Naive B cell (primary cell): ENCODE measurements around the gene CRYBB1. TPM values are rescaled to one million over a fixed set of nuclear protein-coding genes. Genes with fewer than 3 reads are reported as not detected.
"Not testable (repeated sequence)": the region's sequence is repeated elsewhere in the genome, so short reads cannot be mapped to it uniquely, and the experiment has no call there.

Experiments used
- ATAC-seq, 2 donors: fragments of 150-1000 bp; cut with Tn5 transposase; 2 replicates each; pipeline ENCODE4 v1.10.0; 2021; ENCODE audit warnings: low read depth in 2 of 2, mild to moderate bottlenecking in 2 of 2, moderate library complexity in 2 of 2
- DNase-seq: peaks from one replicate; pipeline ENCODE4 v3.0.0; 2022
- H3K27ac Mint-ChIP-seq, 6 donors: one replicate each; pipeline ENCODE4 v1.8.0; 2020 to 2022; ENCODE audit warnings: mild to moderate bottlenecking in 6 of 6, mixed read lengths in 6 of 6, moderate library complexity in 5 of 6, inconsistent platforms in 2 of 6
- H3K27me3 Mint-ChIP-seq, 3 donors: one replicate each; pipeline ENCODE4 v1.8.0; 2021 to 2022; ENCODE audit warnings: mixed read lengths in 3 of 3, mild to moderate bottlenecking in 1 of 3
- H3K36me3 Mint-ChIP-seq, 2 donors: one replicate each; pipeline ENCODE4 v1.8.0; 2020 to 2022; ENCODE audit warnings: mixed read lengths in 2 of 2, inconsistent platforms in 1 of 2, mild to moderate bottlenecking in 1 of 2
- H3K4me1 Mint-ChIP-seq, 3 donors: one replicate each; pipeline ENCODE4 v1.8.0; 2020 to 2022; ENCODE audit warnings: mixed read lengths in 3 of 3, inconsistent platforms in 1 of 3, mild to moderate bottlenecking in 1 of 3, moderate library complexity in 1 of 3
- H3K4me3 Mint-ChIP-seq, 8 donors: one replicate each; pipeline ENCODE4 v1.8.0; 2020 to 2022; ENCODE audit warnings: mild to moderate bottlenecking in 8 of 8, mixed read lengths in 8 of 8, moderate library complexity in 8 of 8, inconsistent platforms in 2 of 8
- H3K9me3 Mint-ChIP-seq, 7 donors: one replicate each; pipeline ENCODE4 v1.8.0; 2020 to 2022; ENCODE audit warnings: mixed read lengths in 7 of 7, mild to moderate bottlenecking in 5 of 7, inconsistent platforms in 2 of 7, moderate library complexity in 1 of 7
- polyA plus RNA-seq, 6 donors: library from polyadenylated mRNA; unstranded; fragments of 300-500 nt; fragmentation: Illumina TruSeq; gene quantifications; one replicate each; pipeline ENCODE4 v1.2.3, GENCODE V29; 2021; ENCODE audit warnings: low read depth in 6 of 6

Gene CRYBB1
- polyA plus RNA-seq, 6 donors from 2014 or later, result not detected

GRCh38 chr22:26629988-26630761 is 12.3 kb upstream of the CRYBB1 start:
- DNase-seq (no peak), ATAC-seq (no peak)
- no peak overlapping the region for H3K27ac Mint-ChIP-seq
- no peak overlapping the region for H3K4me3 Mint-ChIP-seq
- peaks cover 0 to 6% (median 0%) of the 10 kb centered on the region in 7 donors for H3K9me3 Mint-ChIP-seq
- peaks cover 0 to 5% (median 0%) of the 10 kb centered on the region in 3 donors for H3K4me1 Mint-ChIP-seq
- peaks cover 0 to 6% of the 10 kb centered on the region in 2 donors for H3K36me3 Mint-ChIP-seq
- H3K27me3 Mint-ChIP-seq, result peaks cover 5 to 15% (median 6%) of the 10 kb centered on the region in 3 donors

GRCh38 chr22:26624803-26625202 is 7.0 kb upstream of the CRYBB1 start:
- H3K4me1 Mint-ChIP-seq, result peaks cover 0 to 5% (median 0%) of the 10 kb centered on the region in 3 donors
- no peak for ATAC-seq
- no peak for DNase-seq
- peak overlapping the region in 2 of 6 donors; percentile 26 to 33 for H3K27ac Mint-ChIP-seq
- peaks cover 0 to 7% (median 0%) of the 10 kb centered on the region in 3 donors for H3K27me3 Mint-ChIP-seq
- no peak overlapping the region for H3K4me3 Mint-ChIP-seq
- no peaks in the 10 kb centered on the region for H3K36me3 Mint-ChIP-seq
- H3K9me3 Mint-ChIP-seq, result peaks cover 0 to 5% (median 0%) of the 10 kb centered on the region in 7 donors

- DNase-seq, result no peak
These were observed 6.2 kb upstream of the CRYBB1 start for GRCh38 chr22:26623984-26624383.

GRCh38 chr22:26621663-26622062 is 3.8 kb upstream of the CRYBB1 start, which contains the start of gene CRYBA4:
TSS of gene CRYBA4 (plus strand) at chr22:26621963. CDS start at chr22:26622597, 634 bp downstream.
- ATAC-seq, result no peak
- peak within 1 kb of the TSS in 1 of 8 donors; percentile 64 for H3K4me3 Mint-ChIP-seq
- peaks cover 0 to 13% (median 0%) of the 10 kb centered on the region in 3 donors for H3K27me3 Mint-ChIP-seq
- H3K36me3 Mint-ChIP-seq, result no peaks in the 10 kb centered on the region
- peaks cover 0 to 5% (median 0%) of the 10 kb centered on the region in 7 donors for H3K9me3 Mint-ChIP-seq
- DNase-seq, result no peak
- peak within 1 kb of the TSS in 2 of 6 donors; percentile 53 to 85 for H3K27ac Mint-ChIP-seq
- peaks cover 6 to 13% (median 13%) of the 10 kb centered on the region in 3 donors for H3K4me1 Mint-ChIP-seq

More at GRCh38 chr22:26623984-26624383, 6.2 kb upstream of the CRYBB1 start:
- ATAC-seq, result no peak
- peaks cover 0 to 10% (median 0%) of the 10 kb centered on the region in 3 donors for H3K27me3 Mint-ChIP-seq
- H3K4me1 Mint-ChIP-seq, result peaks cover 0 to 5% (median 0%) of the 10 kb centered on the region in 3 donors
- H3K36me3 Mint-ChIP-seq, result no peaks in the 10 kb centered on the region
- H3K9me3 Mint-ChIP-seq, result peaks cover 0 to 5% (median 0%) of the 10 kb centered on the region in 7 donors
- H3K4me3 Mint-ChIP-seq, result no peak overlapping the region
- H3K27ac Mint-ChIP-seq, result no peak overlapping the region

- Mint-ChIP-seq H3K36me3 (no peaks in the 10 kb centered on the region), H3K27me3 (peaks cover 0 to 13% (median 0%) of the 10 kb centered on the region in 3 donors), H3K4me1 (peaks cover 18 to 28% (median 25%) of the 10 kb centered on the region in 3 donors), H3K27ac (peak overlapping the region in 1 of 6 donors; percentile 58), H3K4me3 (no peak overlapping the region), H3K9me3 (peaks cover 0 to 5% (median 0%) of the 10 kb centered on the region in 7 donors)
- no peak for ATAC-seq
- no peak for DNase-seq
These were observed 2.4 kb upstream of the CRYBB1 start for GRCh38 chr22:26620197-26620596.

GRCh38 chr22:26619510-26619909 is 1.7 kb upstream of the CRYBB1 start:
- Mint-ChIP-seq H3K27ac (peak overlapping the region in 3 of 6 donors; percentile 14 to 79 (median 64)), H3K27me3 (peaks cover 0 to 13% (median 0%) of the 10 kb centered on the region in 3 donors), H3K9me3 (peaks cover 0 to 5% (median 0%) of the 10 kb centered on the region in 7 donors), H3K4me1 (peaks cover 20 to 31% (median 28%) of the 10 kb centered on the region in 3 donors), H3K36me3 (no peaks in the 10 kb centered on the region), H3K4me3 (no peak overlapping the region)
- DNase-seq (no peak), ATAC-seq (no peak)

GRCh38 chr22:26618455-26618854 is 628 bp upstream of the CRYBB1 start:
- peaks cover 0 to 13% (median 0%) of the 10 kb centered on the region in 3 donors for H3K27me3 Mint-ChIP-seq
- DNase-seq (no peak), ATAC-seq (no peak)
- no peaks in the 10 kb centered on the region for H3K9me3 Mint-ChIP-seq
- H3K36me3 Mint-ChIP-seq, result no peaks in the 10 kb centered on the region
- H3K27ac Mint-ChIP-seq, result no peak overlapping the region
- H3K4me3 Mint-ChIP-seq, result peak overlapping the region in 1 of 8 donors; percentile 30
- H3K4me1 Mint-ChIP-seq, result peaks cover 20 to 31% (median 28%) of the 10 kb centered on the region in 3 donors

GRCh38 chr22:26616650-26617049 is 1.2 kb downstream of the CRYBB1 start:
- no peak overlapping the region for H3K4me3 Mint-ChIP-seq
- H3K4me1 Mint-ChIP-seq, result peaks cover 20 to 31% (median 28%) of the 10 kb centered on the region in 3 donors
- H3K9me3 Mint-ChIP-seq, result no peaks in the 10 kb centered on the region
- ATAC-seq (no peak), DNase-seq (no peak)
- peak overlapping the region in 2 of 6 donors; percentile 11 to 53 for H3K27ac Mint-ChIP-seq
- no peaks in the 10 kb centered on the region for H3K36me3 Mint-ChIP-seq
- peaks cover 0 to 16% (median 7%) of the 10 kb centered on the region in 3 donors for H3K27me3 Mint-ChIP-seq

- Mint-ChIP-seq H3K9me3 (no peaks in the 10 kb centered on the region), H3K4me3 (peak overlapping the region in 1 of 8 donors; percentile 68), H3K4me1 (peaks cover 20 to 31% (median 28%) of the 10 kb centered on the region in 3 donors), H3K27me3 (peaks cover 0 to 16% (median 7%) of the 10 kb centered on the region in 3 donors), H3K36me3 (no peaks in the 10 kb centered on the region), H3K27ac (peak overlapping the region in 3 of 6 donors; percentile 11 to 94 (median 26))
- DNase-seq (no peak), ATAC-seq (no peak)
These were observed 1.9 kb downstream of the CRYBB1 start for GRCh38 chr22:26615830-26616435.

GRCh38 chr22:26615149-26615548 is 2.7 kb downstream of the CRYBB1 start:
- DNase-seq, result peak; percentile 21
- peak overlapping the region in 2 of 6 donors; percentile 34 to 53 for H3K27ac Mint-ChIP-seq
- H3K4me3 Mint-ChIP-seq, result peak overlapping the region in 2 of 8 donors; percentile 20 to 68
- H3K4me1 Mint-ChIP-seq, result peaks cover 20 to 31% (median 28%) of the 10 kb centered on the region in 3 donors
- peak; percentile 93 for ATAC-seq
- peaks cover 0 to 16% (median 7%) of the 10 kb centered on the region in 3 donors for H3K27me3 Mint-ChIP-seq
- no peaks in the 10 kb centered on the region for H3K9me3 Mint-ChIP-seq
- H3K36me3 Mint-ChIP-seq, result no peaks in the 10 kb centered on the region

- Mint-ChIP-seq H3K9me3 (no peaks in the 10 kb centered on the region), H3K4me3 (no peak overlapping the region), H3K36me3 (no peaks in the 10 kb centered on the region), H3K27me3 (peaks cover 0 to 16% (median 7%) of the 10 kb centered on the region in 3 donors), H3K27ac (peak overlapping the region in 1 of 6 donors; percentile 42), H3K4me1 (peaks cover 21 to 31% (median 28%) of the 10 kb centered on the region in 3 donors)
- ATAC-seq, result no peak
- no peak for DNase-seq
These were observed 3.5 kb downstream of the CRYBB1 start for GRCh38 chr22:26614322-26614721.

- peak overlapping the region in 1 of 6 donors; percentile 42 for H3K27ac Mint-ChIP-seq
- ATAC-seq, H3K36me3 Mint-ChIP-seq, DNase-seq, H3K4me3 Mint-ChIP-seq, H3K9me3 Mint-ChIP-seq: not testable (repeated sequence)
- H3K27me3 Mint-ChIP-seq, result peaks cover 1 to 10% (median 7%) of the 10 kb centered on the region in 3 donors
- peaks cover 23 to 31% (median 28%) of the 10 kb centered on the region in 3 donors for H3K4me1 Mint-ChIP-seq
These were observed 4.1 kb downstream of the CRYBB1 start for GRCh38 chr22:26613753-26614152.

- Mint-ChIP-seq H3K4me3 (no peak overlapping the region), H3K27me3 (peaks cover 4 to 10% (median 7%) of the 10 kb centered on the region in 3 donors), H3K36me3 (no peaks in the 10 kb centered on the region), H3K27ac (no peak overlapping the region), H3K4me1 (peaks cover 21 to 26% (median 23%) of the 10 kb centered on the region in 3 donors), H3K9me3 (no peaks in the 10 kb centered on the region)
- ATAC-seq (no peak), DNase-seq (no peak)
These were observed 5.2 kb downstream of the CRYBB1 start for GRCh38 chr22:26612652-26613051.
